GM19397 (cell line): ENCODE results near the gene C1QTNF2.

Experiments
- ATAC-seq: cut with Tn5 transposase; IDR thresholded peaks from one replicate; pipeline ENCODE4 v1.9.1; 2021; ENCODE audit warnings: mild to moderate bottlenecking, moderate library complexity; ENCODE audit not compliant: unreplicated experiment

C1QTNF2 gene

GRCh38 chr5:160375166-160375565 is 4.7 kb upstream of the C1QTNF2 start:
- ATAC-seq = no peak

GRCh38 chr5:160371294-160371693 is 868 bp upstream of the C1QTNF2 start:
- ATAC-seq = no peak

GRCh38 chr5:160370713-160371034 is 248 bp upstream of the C1QTNF2 start:
- ATAC-seq = no peak

- ATAC-seq = no peak
Observed at GRCh38 chr5:160367885-160368284, 2.5 kb downstream of the C1QTNF2 start.

- ATAC-seq = no peak
Observed at GRCh38 chr5:160367261-160367660, 3.2 kb downstream of the C1QTNF2 start.

GRCh38 chr5:160366230-160366629 is 4.2 kb downstream of the C1QTNF2 start:
- ATAC-seq = no peak

GRCh38 chr5:160363660-160364395 is 6.6 kb downstream of the C1QTNF2 start:
- no peak for ATAC-seq

- ATAC-seq = no peak
Observed at GRCh38 chr5:160363211-160363610, 7.2 kb downstream of the C1QTNF2 start.

GRCh38 chr5:160361624-160362228 is 8.7 kb downstream of the C1QTNF2 start:
- ATAC-seq = no peak

- no peak for ATAC-seq
Observed at GRCh38 chr5:160360310-160360709, 10.1 kb downstream of the C1QTNF2 start.

GRCh38 chr5:160359816-160360215 is 10.6 kb downstream of the C1QTNF2 start:
- no peak for ATAC-seq

- ATAC-seq = no peak
Observed at GRCh38 chr5:160359242-160359641, 11.2 kb downstream of the C1QTNF2 start.

- no peak for ATAC-seq
Observed at GRCh38 chr5:160357861-160358411, 12.5 kb downstream of the C1QTNF2 start.

- no peak for ATAC-seq
Observed at GRCh38 chr5:160357394-160357793, 13.0 kb downstream of the C1QTNF2 start.

- no peak for ATAC-seq
Observed at GRCh38 chr5:160356550-160357347, 13.7 kb downstream of the C1QTNF2 start.

- ATAC-seq = no peak
Observed at GRCh38 chr5:160354666-160355065, 15.8 kb downstream of the C1QTNF2 start.

- ATAC-seq = no peak
Observed at GRCh38 chr5:160353379-160353778, 17.0 kb downstream of the C1QTNF2 start.

- ATAC-seq = no peak
Observed at GRCh38 chr5:160352308-160352707, 18.1 kb downstream of the C1QTNF2 start.

- no peak for ATAC-seq
Observed at GRCh38 chr5:160349935-160350303, 20.5 kb downstream of the C1QTNF2 start.

- ATAC-seq = no peak
Observed at GRCh38 chr5:160349249-160349934, 21.0 kb downstream of the C1QTNF2 start.

GRCh38 chr5:160348080-160348479 is 22.3 kb downstream of the C1QTNF2 start:
- ATAC-seq = no peak
